NCI-H1436 (cell line): ENCODE results near the gene MRC1.
"Not testable (repeated sequence)": the region's sequence is repeated elsewhere in the genome, so short reads cannot be mapped to it uniquely, and the experiment has no call there.

Source experiments
- DNase-seq: peaks from one replicate; lab custom pipeline; 2025; lab: John Stamatoyannopoulos, UW

MRC1 gene

GRCh38 chr10:17906002-17906401, 96.9 kb downstream of the MRC1 start:
- DNase-seq, result no peak

- no peak for DNase-seq
These were observed 98.5 kb downstream of the MRC1 start for GRCh38 chr10:17907641-17908040.

- no peak for DNase-seq
These were observed 101.1 kb downstream of the MRC1 start for GRCh38 chr10:17910125-17910789.

- DNase-seq, result no peak
These were observed 103.6 kb downstream of the MRC1 start for GRCh38 chr10:17912754-17913153.

DNA sequence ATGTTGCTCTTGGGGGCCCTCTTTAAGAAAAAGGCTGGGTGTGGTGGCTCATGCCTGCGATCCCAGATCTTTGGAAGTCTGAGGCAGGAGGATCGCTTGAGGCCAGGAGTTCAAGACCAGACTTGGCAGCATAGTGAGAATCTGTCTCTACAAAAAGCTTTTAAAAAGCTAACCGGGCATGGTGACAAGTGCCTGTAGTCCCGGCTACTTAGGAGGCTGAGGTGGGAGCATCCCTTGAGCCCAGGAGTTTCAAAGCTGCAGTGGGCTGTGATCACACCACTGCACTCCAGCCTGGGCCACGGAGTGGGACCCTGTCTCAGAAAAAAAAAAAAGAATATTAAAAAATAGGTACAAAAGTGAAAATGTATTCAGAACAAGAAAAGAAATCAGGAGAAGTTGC, 104.5 kb downstream of the MRC1 start:
- no peak for DNase-seq

- no peak for DNase-seq
These were observed 105.3 kb downstream of the MRC1 start for GRCh38 chr10:17914169-17915045.

- DNase-seq, result no peak
These were observed 106.0 kb downstream of the MRC1 start for GRCh38 chr10:17915181-17915580.

GRCh38 chr10:17918187-17918903, 109.2 kb downstream of the MRC1 start:
- DNase-seq, result no peak

GRCh38 chr10:17921378-17921777, 112.2 kb downstream of the MRC1 start:
- no peak for DNase-seq

- DNase-seq, result no peak
These were observed 114.6 kb downstream of the MRC1 start for GRCh38 chr10:17923728-17924127.

- DNase-seq, result no peak
These were observed 134.0 kb downstream of the MRC1 start for GRCh38 chr10:17943033-17943745.

GRCh38 chr10:17950269-17950668, 141.1 kb downstream of the MRC1 start:
- not testable (repeated sequence) for DNase-seq

GRCh38 chr10:17950726-17951125, 141.6 kb downstream of the MRC1 start:
- DNase-seq, result no peak

GRCh38 chr10:17951868-17952371, 142.8 kb downstream of the MRC1 start, which contains the start of gene SLC39A12:
Gene SLC39A12 (plus strand): TSS chr10:17951918. CDS start chr10:17953277, 1,359 bp downstream.
- DNase-seq, result no peak

DNA sequence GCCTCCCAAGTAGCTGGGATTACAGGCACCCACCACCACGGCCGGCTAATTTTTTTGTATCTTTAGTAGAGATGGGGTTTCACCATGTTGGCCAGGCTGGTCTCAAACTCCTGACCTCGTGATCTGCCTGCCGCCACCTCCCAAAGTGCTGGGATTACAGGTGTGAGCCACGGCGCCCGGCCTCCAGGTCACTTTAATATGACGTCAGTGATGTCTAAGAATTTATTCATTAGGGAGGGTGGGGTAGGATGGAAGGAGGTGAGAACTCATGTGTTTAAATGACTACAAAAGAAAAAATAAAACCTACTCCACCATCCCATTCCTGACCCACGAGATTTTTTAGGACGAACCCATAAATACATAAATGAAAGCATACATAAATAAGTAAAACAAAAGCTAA, 145.2 kb downstream of the MRC1 start:
- DNase-seq, result not testable (repeated sequence)

GRCh38 chr10:17954861-17955260, 145.7 kb downstream of the MRC1 start:
- no peak for DNase-seq

- no peak for DNase-seq
These were observed 148.9 kb downstream of the MRC1 start for GRCh38 chr10:17958049-17958448.

DNA sequence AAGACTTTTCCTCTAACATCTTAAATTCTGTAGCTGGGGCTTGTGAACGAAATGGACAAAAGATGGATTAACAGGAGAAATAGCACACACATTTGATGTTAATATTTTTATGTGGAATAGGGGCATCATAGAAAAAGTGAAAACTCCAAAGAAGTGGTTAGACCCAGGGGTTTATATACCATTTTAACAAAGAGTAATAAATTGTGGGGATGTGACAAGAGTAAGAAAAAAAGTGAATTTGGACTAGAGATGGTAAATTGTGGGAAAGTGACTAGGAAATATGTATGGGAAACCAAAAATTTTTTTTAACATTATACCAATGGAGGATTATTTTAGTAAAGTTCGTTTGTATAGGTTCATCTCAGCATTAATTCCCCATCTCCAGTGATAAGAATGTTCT, 150.7 kb downstream of the MRC1 start:
- DNase-seq, result no peak
